Measurements from ENCODE around the gene RHCE. TPM values are rescaled to one million over a fixed set of nuclear protein-coding genes. Genes with fewer than 3 reads are reported as not detected.
"Not testable (repeated sequence)": the region's sequence is repeated elsewhere in the genome, so short reads cannot be mapped to it uniquely, and the experiment has no call there.

The RHCE gene
- total and polyA plus RNA-seq, 4 donors = 0.12 to 3.1 (median 0.28) TPM

DNA sequence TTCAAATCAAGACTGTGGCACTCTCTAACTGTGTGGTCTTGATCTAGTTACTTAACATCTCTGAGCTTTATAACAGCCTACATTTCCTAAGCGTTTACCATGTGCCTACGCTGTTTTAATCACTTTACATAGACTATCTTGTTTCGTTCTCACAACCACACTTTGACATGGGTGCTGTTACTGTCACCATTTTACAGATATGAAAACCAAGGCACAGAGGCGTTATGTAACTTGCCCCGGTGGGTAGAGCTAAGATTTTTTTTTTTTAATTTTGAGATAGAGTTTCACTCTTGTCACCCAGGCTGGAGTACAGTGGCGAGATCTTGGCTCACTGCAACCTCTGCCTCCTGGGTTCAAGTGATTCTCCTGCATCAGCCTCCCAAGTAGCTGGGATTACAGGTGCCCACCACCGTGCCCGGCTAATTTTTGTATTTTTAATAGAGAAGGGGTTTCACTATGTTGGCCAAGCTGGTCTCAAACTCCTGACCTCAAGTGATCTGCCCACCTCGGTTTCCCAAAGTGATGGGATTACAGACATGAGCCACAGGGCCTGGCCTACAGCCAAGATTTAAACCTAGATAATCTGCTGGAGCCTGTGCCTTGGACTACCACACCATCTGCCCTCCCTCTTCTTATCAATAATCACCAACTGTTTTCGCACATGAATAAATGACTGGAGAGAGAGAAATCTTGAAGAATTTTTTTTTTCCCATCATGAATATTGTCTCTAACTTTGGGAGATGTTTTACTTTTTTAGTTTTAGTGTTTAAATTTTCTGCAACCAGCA lies 10.8 kb downstream of the RHCE start:
- 89 to 92% methylated on average over 7 to 9 of the region's 10 CpGs for WGBS, 2 donors
- H3K9ac ChIP-seq (ENCODE audit: insufficient read depth in 1 of 2, low read length in 2 of 2); H3K9me3 ChIP-seq (ENCODE audit: control insufficient read depth in 4 of 4, insufficient read depth in 3 of 4, low read length in 3 of 4); H3K4me3 ChIP-seq; H3K27ac ChIP-seq (ENCODE audit: low read depth in 1 of 2, low read length in 1 of 2); DNase-seq; H3K4me1 ChIP-seq (ENCODE audit: control insufficient read depth in 5 of 5, insufficient read depth in 5 of 5, low read length in 5 of 5); ATAC-seq (ENCODE audit: insufficient read depth, low FRiP score); H3K36me3 ChIP-seq (ENCODE audit: control insufficient read depth in 4 of 4, insufficient read depth in 4 of 4, low read length in 4 of 4); H3K27me3 ChIP-seq (ENCODE audit: control insufficient read depth in 3 of 3, insufficient read depth in 3 of 3, low read length in 2 of 3): not testable (repeated sequence)

- not testable (repeated sequence) for DNase-seq; H3K27ac ChIP-seq (ENCODE audit: low read depth in 1 of 2, low read length in 1 of 2); H3K4me1 ChIP-seq (ENCODE audit: control insufficient read depth in 5 of 5, insufficient read depth in 5 of 5, low read length in 5 of 5); H3K4me3 ChIP-seq; H3K36me3 ChIP-seq (ENCODE audit: control insufficient read depth in 4 of 4, insufficient read depth in 4 of 4, low read length in 4 of 4); ATAC-seq (ENCODE audit: insufficient read depth, low FRiP score); H3K9me3 ChIP-seq (ENCODE audit: control insufficient read depth in 4 of 4, insufficient read depth in 3 of 4, low read length in 3 of 4); H3K9ac ChIP-seq (ENCODE audit: insufficient read depth in 1 of 2, low read length in 2 of 2); H3K27me3 ChIP-seq (ENCODE audit: control insufficient read depth in 3 of 3, insufficient read depth in 3 of 3, low read length in 2 of 3)
- WGBS, 2 donors = 75 to 90% methylated on average over 7 to 9 of the region's 12 CpGs
Observed at GRCh38 chr1:25405731-25406305, 14.8 kb downstream of the RHCE start.

- H3K4me1 ChIP-seq (ENCODE audit: control insufficient read depth in 5 of 5, insufficient read depth in 5 of 5, low read length in 5 of 5); H3K9ac ChIP-seq (ENCODE audit: insufficient read depth in 1 of 2, low read length in 2 of 2); H3K36me3 ChIP-seq (ENCODE audit: control insufficient read depth in 4 of 4, insufficient read depth in 4 of 4, low read length in 4 of 4); H3K9me3 ChIP-seq (ENCODE audit: control insufficient read depth in 4 of 4, insufficient read depth in 3 of 4, low read length in 3 of 4); H3K27me3 ChIP-seq (ENCODE audit: control insufficient read depth in 3 of 3, insufficient read depth in 3 of 3, low read length in 2 of 3); H3K4me3 ChIP-seq; H3K27ac ChIP-seq (ENCODE audit: low read depth in 1 of 2, low read length in 1 of 2); DNase-seq: not testable (repeated sequence)
- peak; percentile 47 for ATAC-seq (ENCODE audit: insufficient read depth, low FRiP score)
- WGBS, 2 donors = 18 to 31% methylated on average over 5 to 6 of the region's 8 CpGs
Observed at GRCh38 chr1:25402947-25403803, 17.4 kb downstream of the RHCE start.

DNA sequence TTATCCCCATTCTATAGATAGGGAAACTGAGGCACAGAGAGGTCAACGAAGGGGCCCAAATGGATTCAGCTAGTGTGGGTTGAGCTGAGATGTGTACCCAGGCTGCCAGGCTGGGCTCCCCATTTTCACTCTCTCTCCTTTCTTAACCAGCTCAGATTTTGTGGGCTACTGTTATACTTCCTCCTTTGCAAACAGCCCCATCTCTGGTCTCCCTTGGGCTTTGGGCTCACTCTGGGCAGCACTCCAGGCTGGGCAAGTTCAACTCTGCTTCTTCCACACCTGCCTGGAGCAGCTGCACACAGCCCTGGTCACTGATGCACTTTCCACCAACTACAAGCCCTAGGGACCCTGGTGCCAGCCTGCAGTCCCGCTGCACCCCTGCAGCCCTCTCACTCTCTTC lies 22.5 kb downstream of the RHCE start:
- not testable (repeated sequence) for H3K9me3 ChIP-seq (ENCODE audit: control insufficient read depth in 4 of 4, insufficient read depth in 3 of 4, low read length in 3 of 4); H3K27me3 ChIP-seq (ENCODE audit: control insufficient read depth in 3 of 3, insufficient read depth in 3 of 3, low read length in 2 of 3); ATAC-seq (ENCODE audit: insufficient read depth, low FRiP score); DNase-seq; H3K36me3 ChIP-seq (ENCODE audit: control insufficient read depth in 4 of 4, insufficient read depth in 4 of 4, low read length in 4 of 4); H3K4me3 ChIP-seq; H3K9ac ChIP-seq (ENCODE audit: insufficient read depth in 1 of 2, low read length in 2 of 2); H3K27ac ChIP-seq (ENCODE audit: low read depth in 1 of 2, low read length in 1 of 2); H3K4me1 ChIP-seq (ENCODE audit: control insufficient read depth in 5 of 5, insufficient read depth in 5 of 5, low read length in 5 of 5)
- no CpG with 5 or more reads among the region's 2 CpGs for WGBS, 2 donors

DNA sequence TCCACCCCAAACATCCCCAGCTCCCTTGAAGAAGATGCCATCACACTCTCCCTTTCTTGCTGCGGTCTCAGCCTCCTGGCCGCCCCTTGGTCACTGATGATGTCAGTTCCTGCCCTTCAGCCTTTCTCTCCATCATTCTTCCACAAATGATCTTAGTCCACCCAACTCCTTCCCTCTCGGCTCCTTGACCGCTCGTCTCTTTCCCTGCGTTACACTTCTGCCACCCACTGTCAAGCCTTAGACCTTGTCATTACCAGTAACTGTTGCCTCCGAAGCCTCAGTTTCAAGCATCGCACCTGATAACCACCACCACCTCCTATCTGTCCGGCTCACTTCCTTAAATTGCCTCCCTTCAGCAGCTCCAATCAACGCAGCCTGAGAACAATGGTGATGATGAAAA lies 23.1 kb downstream of the RHCE start:
- not testable (repeated sequence) for H3K9me3 ChIP-seq (ENCODE audit: control insufficient read depth in 4 of 4, insufficient read depth in 3 of 4, low read length in 3 of 4); H3K27me3 ChIP-seq (ENCODE audit: control insufficient read depth in 3 of 3, insufficient read depth in 3 of 3, low read length in 2 of 3); H3K27ac ChIP-seq (ENCODE audit: low read depth in 1 of 2, low read length in 1 of 2); H3K9ac ChIP-seq (ENCODE audit: insufficient read depth in 1 of 2, low read length in 2 of 2); DNase-seq; ATAC-seq (ENCODE audit: insufficient read depth, low FRiP score); H3K4me3 ChIP-seq; H3K4me1 ChIP-seq (ENCODE audit: control insufficient read depth in 5 of 5, insufficient read depth in 5 of 5, low read length in 5 of 5); H3K36me3 ChIP-seq (ENCODE audit: control insufficient read depth in 4 of 4, insufficient read depth in 4 of 4, low read length in 4 of 4)
- 52 to 87% methylated on average over 3 to 5 of the region's 10 CpGs for WGBS, 2 donors

Measured in lung (tissue), 10 donors.